H9 (cell line): ENCODE measurements around the gene C19orf53. TPM values are rescaled to one million over a fixed set of nuclear protein-coding genes. Genes with fewer than 3 reads are reported as not detected.
A peak's percentile ranks its signal among the peaks of the same experiment; 100 is the strongest.
"Not testable (repeated sequence)": the region's sequence is repeated elsewhere in the genome, so short reads cannot be mapped to it uniquely, and the experiment has no call there.

Source experiments
- DNase-seq: peaks from one replicate; pipeline ENCODE4 v3.0.0-alpha.2; 2017
- H2AFZ ChIP-seq: one replicate; pipeline ENCODE4 v1.6.1; 2013; ENCODE audit warnings: mild to moderate bottlenecking, low read length, control low read depth, moderate library complexity
- H2AK5ac ChIP-seq: 2 replicates; pipeline ENCODE4 v1.6.1; 2013; ENCODE audit warnings: low read length, control low read depth, mixed read lengths; ENCODE audit not compliant: insufficient read length
- H2BK120ac ChIP-seq: one replicate; pipeline ENCODE4 v1.6.1; 2013; ENCODE audit warnings: low read depth, mild to moderate bottlenecking, low read length, control low read depth, inconsistent platforms; ENCODE audit not compliant: poor library complexity, severe bottlenecking
- H2BK12ac ChIP-seq: 2 replicates; pipeline ENCODE4 v1.6.1; 2013; ENCODE audit warnings: low read length, control low read depth, mixed read lengths, low read depth; ENCODE audit not compliant: insufficient read length
- H2BK15ac ChIP-seq: 2 replicates; pipeline ENCODE4 v1.6.1; 2013; ENCODE audit warnings: low read depth, low read length, control low read depth
- H2BK20ac ChIP-seq: one replicate; pipeline ENCODE4 v1.6.1; 2013; ENCODE audit warnings: low read depth, mild to moderate bottlenecking, low read length, control low read depth, inconsistent platforms; ENCODE audit not compliant: poor library complexity, severe bottlenecking
- H2BK5ac ChIP-seq: 2 replicates; pipeline ENCODE4 v1.6.1; 2013; ENCODE audit warnings: low read length, control low read depth, mixed read lengths; ENCODE audit not compliant: insufficient read length
- H3K14ac ChIP-seq: 2 replicates; pipeline ENCODE4 v1.6.1; 2013; ENCODE audit warnings: low read length, control low read depth; ENCODE audit not compliant: insufficient read depth
- H3K18ac ChIP-seq: 2 replicates; pipeline ENCODE4 v1.6.1; 2013; ENCODE audit warnings: low read depth, mild to moderate bottlenecking, mixed read lengths, low read length, control low read depth; ENCODE audit not compliant: insufficient read length
- H3K23ac ChIP-seq: 2 replicates; pipeline ENCODE4 v1.6.1; 2013; ENCODE audit warnings: low read length, control low read depth, mixed read lengths, low read depth; ENCODE audit not compliant: insufficient read length
- H3K23me2 ChIP-seq: 2 replicates; pipeline ENCODE4 v1.6.1; 2013; ENCODE audit warnings: low read depth, mild to moderate bottlenecking, mixed read lengths, low read length, control low read depth; ENCODE audit not compliant: insufficient read length, poor library complexity, severe bottlenecking
- H3K27ac ChIP-seq: 2 replicates; pipeline ENCODE4 v1.5.1; 2013; ENCODE audit warnings: low read length, control low read depth, mixed read lengths, low read depth; ENCODE audit not compliant: insufficient read length
- H3K27me3 ChIP-seq: 2 replicates; pipeline ENCODE4 v1.6.1; 2013; ENCODE audit warnings: low read length, control low read depth, inconsistent platforms; ENCODE audit not compliant: insufficient read depth
- H3K4ac ChIP-seq: 2 replicates; pipeline ENCODE4 v1.6.1; 2013; ENCODE audit warnings: low read depth, mild to moderate bottlenecking, control low read depth, inconsistent platforms, low read length, moderate library complexity
- H3K4me1 ChIP-seq: 2 replicates; pipeline ENCODE4 v1.6.1; 2013; ENCODE audit warnings: low read length, control low read depth, inconsistent platforms; ENCODE audit not compliant: insufficient read depth
- H3K4me2 ChIP-seq: 2 replicates; pipeline ENCODE4 v1.6.1; 2013; ENCODE audit warnings: low read length, control low read depth, mixed read lengths; ENCODE audit not compliant: insufficient read length, insufficient read depth
- H3K56ac ChIP-seq: 2 replicates; pipeline ENCODE4 v1.6.1; 2013; ENCODE audit warnings: low read depth, mild to moderate bottlenecking, mixed read lengths, low read length, control low read depth; ENCODE audit not compliant: insufficient read length
- H3K79me1 ChIP-seq: 2 replicates; pipeline ENCODE4 v1.6.1; 2013; ENCODE audit warnings: low read depth, mild to moderate bottlenecking, moderate library complexity, low read length, control low read depth, inconsistent platforms; ENCODE audit not compliant: insufficient read depth, poor library complexity, severe bottlenecking
- H3K79me2 ChIP-seq: 2 replicates; pipeline ENCODE4 v1.6.1; 2013; ENCODE audit warnings: low read length, control low read depth, inconsistent platforms; ENCODE audit not compliant: insufficient read depth
- H3K9ac ChIP-seq: 2 replicates; pipeline ENCODE4 v1.6.1; 2013; ENCODE audit warnings: low read length, control low read depth, mixed read lengths; ENCODE audit not compliant: insufficient read length; ENCODE audit errors: extremely low read depth
- H3K9me3 ChIP-seq: one replicate; pipeline ENCODE4 v1.6.1; 2013; ENCODE audit warnings: low read depth, low read length, inconsistent platforms; ENCODE audit not compliant: control insufficient read depth
- H3T11ph ChIP-seq: one replicate; pipeline ENCODE4 v1.6.1; 2013; ENCODE audit warnings: mild to moderate bottlenecking, low read length, control low read depth, inconsistent platforms
- H4K20me1 ChIP-seq: one replicate; pipeline ENCODE4 v1.6.1; 2013; ENCODE audit not compliant: control insufficient read depth, insufficient read length, insufficient read depth
- H4K5ac ChIP-seq: 2 replicates; pipeline ENCODE4 v1.6.1; 2013; ENCODE audit warnings: low read depth, mild to moderate bottlenecking, mixed read lengths, low read length, control low read depth; ENCODE audit not compliant: insufficient read length
- H4K8ac ChIP-seq: replicated peaks from 2 replicates; pipeline ENCODE4 v1.6.1; 2013; ENCODE audit warnings: low read length, control low read depth, mixed read lengths, low read depth; ENCODE audit not compliant: insufficient read length
- H4K91ac ChIP-seq: 2 replicates; pipeline ENCODE4 v1.6.1; 2013; ENCODE audit warnings: low read depth, mild to moderate bottlenecking, moderate library complexity, mixed read lengths, low read length, control low read depth; ENCODE audit not compliant: insufficient read length
- H3K27ac Mint-ChIP-seq, 3 experiments: 2 replicates in 2 of 3; 3 replicates in 1 of 3; pipeline ENCODE4 v1.8.0; 2020 to 2021; ENCODE audit warnings: mixed read lengths in 3 of 3, mild to moderate bottlenecking in 1 of 3, moderate library complexity in 1 of 3
- H3K27me3 Mint-ChIP-seq: 2 replicates; pipeline ENCODE4 v1.8.0; 2021; ENCODE audit warnings: low read depth, mild to moderate bottlenecking, moderate library complexity, mixed read lengths
- H3K36me3 Mint-ChIP-seq, 3 experiments: 2 replicates in 2 of 3; 3 replicates in 1 of 3; pipeline ENCODE4 v1.8.0; 2020 to 2021; ENCODE audit warnings: low read depth in 3 of 3, mixed read lengths in 3 of 3; ENCODE audit not compliant: insufficient read depth in 1 of 3
- H3K4me1 Mint-ChIP-seq, 2 experiments: 2 replicates each; pipeline ENCODE4 v1.8.0; 2020; ENCODE audit warnings: mixed read lengths in 2 of 2
- H3K4me3 Mint-ChIP-seq, 2 experiments: 2 replicates in 1 of 2; 3 replicates in 1 of 2; pipeline ENCODE4 v1.8.0; 2020 to 2021; ENCODE audit warnings: mild to moderate bottlenecking in 2 of 2, mixed read lengths in 2 of 2, moderate library complexity in 1 of 2
- H3K9me3 Mint-ChIP-seq, 2 experiments: 2 replicates in 1 of 2; 3 replicates in 1 of 2; pipeline ENCODE4 v1.8.0; 2020; ENCODE audit warnings: mild to moderate bottlenecking in 2 of 2, mixed read lengths in 2 of 2, moderate library complexity in 1 of 2
- CTCF ChIP-seq: fragments of 200-600 bp; sonication (generic); conservative IDR thresholded peaks from 3 replicates; pipeline ENCODE4 v1.8.0; 2021; ENCODE audit warnings: antibody characterized with exemption, mild to moderate bottlenecking
- WGBS: extraction: QIAGEN DNeasy Blood & Tissue Kit; methylation state at CpG from one replicate; pipeline ENCODE4 v1.1.7; 2013; ENCODE audit warnings: missing lambda C conversion rate, low lambda C conversion rate, mixed read lengths; ENCODE audit not compliant: insufficient read length; ENCODE audit errors: extremely low coverage; 5-methylcytosine and 5-hydroxymethylcytosine counted together
- total RNA-seq: library from RNA; stranded (reverse); gene quantifications from 2 replicates; pipeline ENCODE4 v1.2.1, GENCODE V29; 2021

The C19orf53 gene
- total RNA-seq, 1 experiment from 2014 or later: 129 TPM

DNA sequence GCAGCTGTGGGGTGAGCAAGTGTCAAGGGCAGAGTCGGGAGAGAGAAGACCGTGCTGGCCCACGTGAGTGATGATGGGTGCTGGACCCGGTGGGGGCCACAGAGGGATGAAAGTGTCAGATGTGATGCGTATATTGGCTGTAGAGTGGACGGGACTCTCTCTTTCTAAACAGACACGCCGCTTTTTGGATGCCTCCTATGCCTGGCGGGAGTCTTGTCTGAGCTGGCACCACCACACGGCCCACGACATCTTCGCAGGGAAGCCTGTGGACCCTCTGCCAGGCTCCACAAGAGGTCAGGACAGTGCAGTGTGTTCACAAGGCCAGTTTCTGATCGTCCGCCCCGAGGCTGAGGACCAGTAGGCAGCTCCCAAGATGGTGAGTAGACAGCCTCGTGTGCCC is 22.8 kb upstream of the C19orf53 start:
- H3K4me1 ChIP-seq: no peaks in the 10 kb centered on the region
- H3K4me2 ChIP-seq: no peak overlapping the region
- no peak overlapping the region for H4K5ac ChIP-seq
- Mint-ChIP-seq H3K27ac (peak overlapping the region in 2 of 3 experiments; percentile 58 to 70; a peak in 2 of 7 replicates), H3K4me1 (peaks cover 5 to 6% of the 10 kb centered on the region in 2 experiments; a peak in 3 of 4 replicates), H3K36me3 (peaks cover 12 to 31% (median 31%) of the 10 kb centered on the region in 3 experiments; a peak in 6 of 7 replicates), H3K27me3 (no peaks in the 10 kb centered on the region), H3K4me3 (no peak overlapping the region), H3K9me3 (peaks cover 0 to 3% of the 10 kb centered on the region in 2 experiments; a peak in 1 of 5 replicates)
- H2AK5ac ChIP-seq: no peak overlapping the region
- no peaks in the 10 kb centered on the region for H3K23me2 ChIP-seq
- no peak overlapping the region for H2BK15ac ChIP-seq
- no peaks in the 10 kb centered on the region for H4K20me1 ChIP-seq
- H2BK120ac ChIP-seq: no peak overlapping the region
- H3K9ac ChIP-seq: no peak overlapping the region
- WGBS: no CpG with 5 or more reads among the region's 16 CpGs
- no peak overlapping the region for H2BK5ac ChIP-seq
- H3K79me1 ChIP-seq: peaks cover 2% of the 10 kb centered on the region
- no peak overlapping the region for H2BK12ac ChIP-seq
- H3K9me3 ChIP-seq: no peaks in the 10 kb centered on the region
- no peak overlapping the region for H3K56ac ChIP-seq
- H3T11ph ChIP-seq: no peak overlapping the region
- no peaks in the 10 kb centered on the region for H3K79me2 ChIP-seq
- H3K23ac ChIP-seq: no peak overlapping the region
- H3K27ac ChIP-seq: no peak overlapping the region
- H3K18ac ChIP-seq: no peak overlapping the region
- TF ChIP-seq CTCF: no peak
- no peak overlapping the region for H2AFZ ChIP-seq
- no peak overlapping the region for H4K91ac ChIP-seq
- H3K14ac ChIP-seq: no peak overlapping the region
- H3K27me3 ChIP-seq: no peaks in the 10 kb centered on the region
- no peak overlapping the region for H3K4ac ChIP-seq
- no peak overlapping the region for H4K8ac ChIP-seq
- DNase-seq: no peak
- no peak overlapping the region for H2BK20ac ChIP-seq

DNA sequence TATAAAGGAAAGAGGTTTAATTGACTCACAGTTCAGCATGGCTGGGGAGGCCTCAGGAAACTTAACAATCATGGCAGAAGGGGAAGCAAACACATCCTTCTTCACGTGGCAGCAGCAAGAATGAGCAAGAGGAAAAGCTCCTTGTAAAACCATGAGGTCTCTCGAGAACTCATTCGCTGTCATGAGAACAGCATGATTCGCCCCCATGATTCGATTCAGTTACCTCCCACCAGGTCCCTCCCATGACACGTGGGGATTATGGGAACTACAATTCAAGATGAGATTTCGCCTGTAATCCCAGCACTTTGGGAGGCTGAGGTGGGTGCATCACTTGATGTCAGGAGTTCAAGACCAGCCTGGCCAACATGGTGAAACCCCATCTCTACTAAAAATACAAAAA is 20.6 kb upstream of the C19orf53 start:
- not testable (repeated sequence) for H4K91ac ChIP-seq, H3K27ac ChIP-seq, H3K27me3 Mint-ChIP-seq, H4K8ac ChIP-seq, H3K4me3 Mint-ChIP-seq, H3K27ac Mint-ChIP-seq, H3K23me2 ChIP-seq, H2BK120ac ChIP-seq, H2BK5ac ChIP-seq, H3K79me1 ChIP-seq, H3K9me3 Mint-ChIP-seq, H3K79me2 ChIP-seq, H3K4me2 ChIP-seq, H3K4me1 Mint-ChIP-seq, H2BK15ac ChIP-seq, H4K20me1 ChIP-seq, H3K14ac ChIP-seq, H3K27me3 ChIP-seq, H3K9ac ChIP-seq, H2BK20ac ChIP-seq, H4K5ac ChIP-seq, H2BK12ac ChIP-seq, DNase-seq, H3T11ph ChIP-seq, H3K23ac ChIP-seq, H2AK5ac ChIP-seq, H3K4me1 ChIP-seq, H3K9me3 ChIP-seq, H2AFZ ChIP-seq, H3K18ac ChIP-seq, H3K56ac ChIP-seq, H3K4ac ChIP-seq
- no CpG with 5 or more reads among the region's 7 CpGs for WGBS
- H3K36me3 Mint-ChIP-seq: peaks cover 21 to 51% (median 50%) of the 10 kb centered on the region in 3 experiments; a peak in 6 of 7 replicates
